Measurements from ENCODE around the gene ZNF484.
A peak's percentile ranks its signal among the peaks of the same experiment; 100 is the strongest.

Gene ZNF484

GRCh38 chr9:92808726-92809451 lies 68.9 kb downstream of the ZNF484 start:
- no CpG with 5 or more reads among the region's 60 CpGs for WGBS (ENCODE audit: extremely low coverage, insufficient coverage, low lambda C conversion rate)
- DNase-seq: peak; percentile 88
- H4K8ac ChIP-seq (ENCODE audit: low read depth, low read length): no peak overlapping the region
- H3K27me3 ChIP-seq (ENCODE audit: insufficient read depth, low read length, poor library complexity): peaks cover 25% of the 10 kb centered on the region
- no peak overlapping the region for H2BK120ac ChIP-seq (ENCODE audit: low read depth, low read length)
- peak overlapping the region; percentile 1 for H3K18ac ChIP-seq (ENCODE audit: low read length)
- no peak overlapping the region for H4K5ac ChIP-seq (ENCODE audit: low read length)
- H3K4me3 ChIP-seq (ENCODE audit: low read length): peak overlapping the region; percentile 52
- no peaks in the 10 kb centered on the region for H3K79me2 ChIP-seq (ENCODE audit: control insufficient read depth, insufficient read depth, low read length)
- peak overlapping the region; percentile 77 for H3K9ac ChIP-seq (ENCODE audit: low read length)
- H3K27ac ChIP-seq (ENCODE audit: low read depth, low read length): no peak overlapping the region
- H3K4me2 ChIP-seq (ENCODE audit: low read length): peak overlapping the region; percentile 59
- H3K56ac ChIP-seq (ENCODE audit: low read length): peak overlapping the region; percentile 87
- no peaks in the 10 kb centered on the region for H3K79me1 ChIP-seq (ENCODE audit: low read length)
- no peaks in the 10 kb centered on the region for H3K4me1 ChIP-seq (ENCODE audit: control insufficient read depth, low read depth, low read length)
- H3K36me3 ChIP-seq (ENCODE audit: control insufficient read depth, insufficient read depth, low read length): no peaks in the 10 kb centered on the region
- no peak overlapping the region for H2BK15ac ChIP-seq (replicated peaks; ENCODE audit: low read depth)
- H2BK5ac ChIP-seq (ENCODE audit: low read length): no peak overlapping the region
- no peak overlapping the region for H2AK5ac ChIP-seq (ENCODE audit: low read length)
- H3K4ac ChIP-seq (ENCODE audit: low read depth, low read length): no peak overlapping the region
- H3K23ac ChIP-seq (ENCODE audit: low read length): no peak overlapping the region

- Histone ChIP-seq H2AK5ac (ENCODE audit: low read length) (no peak overlapping the region), H2BK120ac (ENCODE audit: low read depth, low read length) (no peak overlapping the region), H3K23ac (ENCODE audit: low read length) (no peak overlapping the region), H3K56ac (ENCODE audit: low read length) (peak overlapping the region; percentile 6), H2BK15ac (replicated peaks; ENCODE audit: low read depth) (no peak overlapping the region), H3K79me2 (ENCODE audit: control insufficient read depth, insufficient read depth, low read length) (no peaks in the 10 kb centered on the region), H4K5ac (ENCODE audit: low read length) (no peak overlapping the region), H3K9ac (ENCODE audit: low read length) (peak overlapping the region; percentile 77), H2BK5ac (ENCODE audit: low read length) (no peak overlapping the region), H3K79me1 (ENCODE audit: low read length) (no peaks in the 10 kb centered on the region), H4K8ac (ENCODE audit: low read depth, low read length) (no peak overlapping the region), H3K18ac (ENCODE audit: low read length) (peak overlapping the region; percentile 1), H3K27me3 (ENCODE audit: insufficient read depth, low read length, poor library complexity) (peaks cover 25% of the 10 kb centered on the region), H3K4me1 (ENCODE audit: control insufficient read depth, low read depth, low read length) (no peaks in the 10 kb centered on the region), H3K4ac (ENCODE audit: low read depth, low read length) (no peak overlapping the region), H3K4me3 (ENCODE audit: low read length) (no peak overlapping the region), H3K27ac (ENCODE audit: low read depth, low read length) (no peak overlapping the region), H3K4me2 (ENCODE audit: low read length) (peak overlapping the region; percentile 24), H3K36me3 (ENCODE audit: control insufficient read depth, insufficient read depth, low read length) (no peaks in the 10 kb centered on the region)
- no CpG with 5 or more reads among the region's 76 CpGs for WGBS (ENCODE audit: extremely low coverage, insufficient coverage, low lambda C conversion rate)
- DNase-seq: no peak
Measured at GRCh38 chr9:92807757-92808725, 69.8 kb downstream of the ZNF484 start.

GRCh38 chr9:92807031-92807756 lies 70.6 kb downstream of the ZNF484 start:
- Histone ChIP-seq H3K4ac (ENCODE audit: low read depth, low read length) (no peak overlapping the region), H3K56ac (ENCODE audit: low read length) (no peak overlapping the region), H4K8ac (ENCODE audit: low read depth, low read length) (no peak overlapping the region), H3K27me3 (ENCODE audit: insufficient read depth, low read length, poor library complexity) (peaks cover 25% of the 10 kb centered on the region), H3K9ac (ENCODE audit: low read length) (no peak overlapping the region), H3K36me3 (ENCODE audit: control insufficient read depth, insufficient read depth, low read length) (no peaks in the 10 kb centered on the region), H3K4me2 (ENCODE audit: low read length) (no peak overlapping the region), H2BK120ac (ENCODE audit: low read depth, low read length) (no peak overlapping the region), H2AK5ac (ENCODE audit: low read length) (no peak overlapping the region), H3K27ac (ENCODE audit: low read depth, low read length) (no peak overlapping the region), H3K18ac (ENCODE audit: low read length) (no peak overlapping the region), H4K5ac (ENCODE audit: low read length) (no peak overlapping the region), H3K4me1 (ENCODE audit: control insufficient read depth, low read depth, low read length) (no peaks in the 10 kb centered on the region), H2BK5ac (ENCODE audit: low read length) (no peak overlapping the region), H3K23ac (ENCODE audit: low read length) (no peak overlapping the region), H2BK15ac (replicated peaks; ENCODE audit: low read depth) (no peak overlapping the region), H3K79me1 (ENCODE audit: low read length) (no peaks in the 10 kb centered on the region), H3K4me3 (ENCODE audit: low read length) (no peak overlapping the region), H3K79me2 (ENCODE audit: control insufficient read depth, insufficient read depth, low read length) (no peaks in the 10 kb centered on the region)
- WGBS (ENCODE audit: extremely low coverage, insufficient coverage, low lambda C conversion rate): no CpG with 5 or more reads among the region's 44 CpGs
- no peak for DNase-seq

GRCh38 chr9:92804727-92805126 lies 73.1 kb downstream of the ZNF484 start:
- 100% methylated on average over 6 of the region's 6 CpGs for WGBS (ENCODE audit: extremely low coverage, insufficient coverage, low lambda C conversion rate)
- no peak overlapping the region for H4K5ac ChIP-seq (ENCODE audit: low read length)

GRCh38 chr9:92798358-92798757 lies 79.5 kb downstream of the ZNF484 start:
- H2AK5ac ChIP-seq (ENCODE audit: low read length): no peak overlapping the region
- no peak for DNase-seq
- H3K79me1 ChIP-seq (ENCODE audit: low read length): no peaks in the 10 kb centered on the region
- no peak overlapping the region for H3K4me2 ChIP-seq (ENCODE audit: low read length)
- no peak overlapping the region for H2BK15ac ChIP-seq (replicated peaks; ENCODE audit: low read depth)
- H3K18ac ChIP-seq (ENCODE audit: low read length): no peak overlapping the region
- H3K27me3 ChIP-seq (ENCODE audit: insufficient read depth, low read length, poor library complexity): no peaks in the 10 kb centered on the region
- no peak overlapping the region for H4K8ac ChIP-seq (ENCODE audit: low read depth, low read length)
- H3K23ac ChIP-seq (ENCODE audit: low read length): no peak overlapping the region
- H3K36me3 ChIP-seq (ENCODE audit: control insufficient read depth, insufficient read depth, low read length): no peaks in the 10 kb centered on the region
- H3K79me2 ChIP-seq (ENCODE audit: control insufficient read depth, insufficient read depth, low read length): no peaks in the 10 kb centered on the region
- no CpG with 5 or more reads among the region's 11 CpGs for WGBS (ENCODE audit: extremely low coverage, insufficient coverage, low lambda C conversion rate)
- no peak overlapping the region for H2BK120ac ChIP-seq (ENCODE audit: low read depth, low read length)
- H3K27ac ChIP-seq (ENCODE audit: low read depth, low read length): no peak overlapping the region
- no peaks in the 10 kb centered on the region for H3K4me1 ChIP-seq (ENCODE audit: control insufficient read depth, low read depth, low read length)
- H4K5ac ChIP-seq (ENCODE audit: low read length): no peak overlapping the region
- H3K4ac ChIP-seq (ENCODE audit: low read depth, low read length): no peak overlapping the region
- no peak overlapping the region for H3K56ac ChIP-seq (ENCODE audit: low read length)
- H2BK5ac ChIP-seq (ENCODE audit: low read length): no peak overlapping the region
- H3K4me3 ChIP-seq (ENCODE audit: low read length): no peak overlapping the region
- no peak overlapping the region for H3K9ac ChIP-seq (ENCODE audit: low read length)

More at GRCh38 chr9:92804727-92805126, 73.1 kb downstream of the ZNF484 start:
- Histone ChIP-seq H3K79me2 (ENCODE audit: control insufficient read depth, insufficient read depth, low read length) (no peaks in the 10 kb centered on the region), H3K9ac (ENCODE audit: low read length) (no peak overlapping the region), H3K4me3 (ENCODE audit: low read length) (no peak overlapping the region), H2AK5ac (ENCODE audit: low read length) (no peak overlapping the region), H2BK120ac (ENCODE audit: low read depth, low read length) (no peak overlapping the region), H3K18ac (ENCODE audit: low read length) (no peak overlapping the region), H4K8ac (ENCODE audit: low read depth, low read length) (no peak overlapping the region), H3K56ac (ENCODE audit: low read length) (no peak overlapping the region), H2BK15ac (replicated peaks; ENCODE audit: low read depth) (no peak overlapping the region), H3K4ac (ENCODE audit: low read depth, low read length) (no peak overlapping the region), H3K36me3 (ENCODE audit: control insufficient read depth, insufficient read depth, low read length) (no peaks in the 10 kb centered on the region), H3K79me1 (ENCODE audit: low read length) (no peaks in the 10 kb centered on the region), H3K27ac (ENCODE audit: low read depth, low read length) (no peak overlapping the region), H3K4me2 (ENCODE audit: low read length) (no peak overlapping the region), H3K23ac (ENCODE audit: low read length) (no peak overlapping the region), H3K27me3 (ENCODE audit: insufficient read depth, low read length, poor library complexity) (peaks cover 21% of the 10 kb centered on the region), H3K4me1 (ENCODE audit: control insufficient read depth, low read depth, low read length) (no peaks in the 10 kb centered on the region), H2BK5ac (ENCODE audit: low read length) (no peak overlapping the region)
- DNase-seq: peak; percentile 31
